ENCODE data around the gene XPOT.

- TF ChIP-seq CTCF (conservative IDR thresholded peaks at IDR 0.05; ENCODE audit: low read length) (no peak), EZH2phosphoT487 (IDR thresholded peaks at IDR 0.05; ENCODE audit: borderline replicate concordance) (no peak)
These were observed 57.6 kb downstream of the XPOT start for GRCh38 chr12:64461634-64462414.
